Peyer's patch (tissue), 4 donors: ENCODE data around the gene RASA3.

Experiments
- POLR2A ChIP-seq, 2 donors: fragments of 450-650 bp; IDR thresholded peaks; one replicate each; pipeline ENCODE4 v1.5.1; 2017; ENCODE audit warnings: antibody characterized with exemption in 2 of 2, mild to moderate bottlenecking in 2 of 2, moderate library complexity in 2 of 2
- TF ChIP-seq, protein P1 (sequence below), 6 experiments: fragments of 450-650 bp in 4 of 6; fragments of 200-600 bp in 2 of 6; sonication (generic) in 1 of 6; IDR thresholded peaks; one replicate each; pipeline ENCODE4 v1.5.1; 2017 to 2019; ENCODE audit warnings: antibody characterized with exemption in 6 of 6, mild to moderate bottlenecking in 3 of 6, moderate library complexity in 1 of 6

DNA sequence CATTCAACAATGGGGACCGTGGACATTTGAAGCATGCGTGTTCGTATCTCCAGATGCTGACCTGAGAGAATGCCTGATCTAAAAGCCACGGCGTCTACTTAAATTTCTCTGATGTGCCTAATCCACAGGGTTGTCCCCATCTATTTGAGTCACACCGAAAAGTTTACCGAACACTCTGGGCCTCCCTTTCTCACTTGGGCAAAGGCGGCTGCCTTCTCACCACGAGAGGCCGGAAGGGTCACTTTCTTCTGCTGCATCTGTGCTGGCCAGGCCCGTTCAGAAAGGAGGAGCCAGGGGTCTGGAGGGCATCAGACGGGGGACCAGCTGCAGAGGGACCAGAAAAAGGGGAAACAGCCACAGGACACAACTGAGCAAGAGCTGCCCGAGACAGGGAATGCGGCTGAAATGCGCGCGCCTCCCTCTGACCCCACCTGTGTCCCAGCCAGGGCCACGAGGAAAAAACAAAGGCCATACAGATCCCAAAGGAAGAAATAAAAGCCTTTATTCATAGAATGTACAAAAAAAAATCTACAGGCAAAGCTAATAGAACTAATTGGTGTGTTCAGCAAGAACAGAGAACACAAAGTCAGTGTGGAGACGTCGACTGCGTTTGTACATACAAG lies 87.2 kb downstream of the RASA3 start:
- TF ChIP-seq, protein P1, sequence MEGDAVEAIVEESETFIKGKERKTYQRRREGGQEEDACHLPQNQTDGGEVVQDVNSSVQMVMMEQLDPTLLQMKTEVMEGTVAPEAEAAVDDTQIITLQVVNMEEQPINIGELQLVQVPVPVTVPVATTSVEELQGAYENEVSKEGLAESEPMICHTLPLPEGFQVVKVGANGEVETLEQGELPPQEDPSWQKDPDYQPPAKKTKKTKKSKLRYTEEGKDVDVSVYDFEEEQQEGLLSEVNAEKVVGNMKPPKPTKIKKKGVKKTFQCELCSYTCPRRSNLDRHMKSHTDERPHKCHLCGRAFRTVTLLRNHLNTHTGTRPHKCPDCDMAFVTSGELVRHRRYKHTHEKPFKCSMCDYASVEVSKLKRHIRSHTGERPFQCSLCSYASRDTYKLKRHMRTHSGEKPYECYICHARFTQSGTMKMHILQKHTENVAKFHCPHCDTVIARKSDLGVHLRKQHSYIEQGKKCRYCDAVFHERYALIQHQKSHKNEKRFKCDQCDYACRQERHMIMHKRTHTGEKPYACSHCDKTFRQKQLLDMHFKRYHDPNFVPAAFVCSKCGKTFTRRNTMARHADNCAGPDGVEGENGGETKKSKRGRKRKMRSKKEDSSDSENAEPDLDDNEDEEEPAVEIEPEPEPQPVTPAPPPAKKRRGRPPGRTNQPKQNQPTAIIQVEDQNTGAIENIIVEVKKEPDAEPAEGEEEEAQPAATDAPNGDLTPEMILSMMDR (IDR thresholded peaks at IDR 0.05): no peak
- TF ChIP-seq POLR2A (IDR thresholded peaks at IDR 0.05): no peak
